OCI-LY3 (cell line): Measurements from ENCODE around the gene PTBP3.

Source experiments
- EZH2phosphoT487 ChIP-seq: fragments of 200-600 bp; shearing (Covaris generic); IDR thresholded peaks from 2 replicates; pipeline ENCODE4 v1.6.1; 2018; ENCODE audit warnings: antibody characterized with exemption, mixed run types, low read depth
- TF ChIP-seq, protein P1 (sequence below): fragments of 200-600, 300-600 bp; sonication (generic); IDR thresholded peaks from 2 replicates; pipeline ENCODE4 v1.5.1; 2014; ENCODE audit warnings: antibody characterized with exemption, low read length, low read depth

DNA sequence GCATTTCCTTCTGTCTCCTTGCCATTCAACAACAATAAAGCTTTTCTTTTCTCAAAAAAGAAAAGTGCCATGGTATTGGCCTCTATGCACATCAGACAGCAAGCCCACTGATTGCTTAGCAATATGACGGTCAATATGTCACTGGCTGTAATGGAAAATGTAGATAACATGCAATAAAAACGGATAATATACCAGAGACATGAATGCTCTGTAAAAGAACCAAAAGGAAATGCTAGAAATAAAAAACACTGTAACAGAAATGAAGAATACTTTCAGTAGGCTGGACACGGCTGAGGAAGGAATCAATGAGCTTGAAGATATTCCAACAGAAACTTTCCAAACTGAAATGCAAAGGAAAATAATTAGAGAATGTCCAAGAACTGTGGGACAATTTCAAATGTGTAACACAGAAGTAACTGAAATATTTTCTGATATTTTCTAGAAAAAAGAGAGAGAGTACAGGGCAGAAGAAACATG, 10.0 kb downstream of the PTBP3 start:
- TF ChIP-seq, protein P1, sequence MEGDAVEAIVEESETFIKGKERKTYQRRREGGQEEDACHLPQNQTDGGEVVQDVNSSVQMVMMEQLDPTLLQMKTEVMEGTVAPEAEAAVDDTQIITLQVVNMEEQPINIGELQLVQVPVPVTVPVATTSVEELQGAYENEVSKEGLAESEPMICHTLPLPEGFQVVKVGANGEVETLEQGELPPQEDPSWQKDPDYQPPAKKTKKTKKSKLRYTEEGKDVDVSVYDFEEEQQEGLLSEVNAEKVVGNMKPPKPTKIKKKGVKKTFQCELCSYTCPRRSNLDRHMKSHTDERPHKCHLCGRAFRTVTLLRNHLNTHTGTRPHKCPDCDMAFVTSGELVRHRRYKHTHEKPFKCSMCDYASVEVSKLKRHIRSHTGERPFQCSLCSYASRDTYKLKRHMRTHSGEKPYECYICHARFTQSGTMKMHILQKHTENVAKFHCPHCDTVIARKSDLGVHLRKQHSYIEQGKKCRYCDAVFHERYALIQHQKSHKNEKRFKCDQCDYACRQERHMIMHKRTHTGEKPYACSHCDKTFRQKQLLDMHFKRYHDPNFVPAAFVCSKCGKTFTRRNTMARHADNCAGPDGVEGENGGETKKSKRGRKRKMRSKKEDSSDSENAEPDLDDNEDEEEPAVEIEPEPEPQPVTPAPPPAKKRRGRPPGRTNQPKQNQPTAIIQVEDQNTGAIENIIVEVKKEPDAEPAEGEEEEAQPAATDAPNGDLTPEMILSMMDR = no peak
- no peak for TF ChIP-seq EZH2phosphoT487
